Common myeloid progenitor, CD34-positive (primary cell): ENCODE results near the gene UCK1.
"Not testable (repeated sequence)": the region's sequence is repeated elsewhere in the genome, so short reads cannot be mapped to it uniquely, and the experiment has no call there.

Experiments used
- CTCF ChIA-PET: fragments of 350-600 bp; sonication (Branson Sonifier 250); formaldehyde crosslinking; loops from one replicate; lab custom pipeline; 2021; ENCODE audit warnings: antibody characterized with exemption; lab: Charles Lee
- POLR2A ChIA-PET: fragments of 350-600 bp; sonication (Branson Sonifier 250); formaldehyde crosslinking; loops from one replicate; lab custom pipeline; 2021; ENCODE audit warnings: antibody characterized with exemption; lab: Charles Lee
- DNase-seq, 3 donors: peaks; one replicate each; pipeline versions ENCODE4 v3.0.0 to v3.0.0-alpha.2; 2013
- H3K27ac ChIP-seq, 2 experiments: 1 replicate in 1 of 2; 2 replicates in 1 of 2; pipeline ENCODE4 v1.7.0; 2013; ENCODE audit warnings: inconsistent platforms in 2 of 2, low read length in 2 of 2, mild to moderate bottlenecking in 2 of 2, low read depth in 1 of 2, moderate library complexity in 1 of 2; ENCODE audit not compliant: severe bottlenecking in 2 of 2, insufficient read depth in 1 of 2, poor library complexity in 1 of 2
- H3K27me3 ChIP-seq, 5 experiments: replicated peaks in 2 of 5; 1 replicate in 3 of 5; 2 replicates in 2 of 5; pipeline versions ENCODE4 v1.6.1 to v1.7.0; 2013; ENCODE audit warnings: low read length in 4 of 5, mild to moderate bottlenecking in 2 of 5, moderate library complexity in 2 of 5, inconsistent platforms in 1 of 5; ENCODE audit not compliant: insufficient read depth in 5 of 5, control insufficient read depth in 4 of 5
- H3K36me3 ChIP-seq, 4 experiments: 1 replicate in 2 of 4; 2 replicates in 2 of 4; pipeline versions ENCODE4 v1.6.1 to v1.7.0; 2013; ENCODE audit warnings: low read length in 3 of 4, control low read depth in 1 of 4, mild to moderate bottlenecking in 1 of 4; ENCODE audit not compliant: control insufficient read depth in 4 of 4, insufficient read depth in 4 of 4
- H3K4me1 ChIP-seq, 4 experiments: 1 replicate in 3 of 4; 2 replicates in 1 of 4; pipeline versions ENCODE4 v1.6.1 to v1.7.1; 2013; ENCODE audit warnings: low read length in 3 of 4, mild to moderate bottlenecking in 3 of 4, control low read depth in 1 of 4, inconsistent platforms in 1 of 4, moderate library complexity in 1 of 4; ENCODE audit not compliant: control insufficient read depth in 4 of 4, insufficient read depth in 4 of 4; ENCODE audit errors: control extremely low read depth in 1 of 4
- H3K4me3 ChIP-seq, 7 experiments: 1 replicate in 4 of 7; 2 replicates in 3 of 7; pipeline versions ENCODE4 v1.5.1 to v1.7.0; 2013; ENCODE audit warnings: mild to moderate bottlenecking in 7 of 7, low read length in 6 of 7, moderate library complexity in 6 of 7, inconsistent platforms in 2 of 7, low read depth in 2 of 7, control low read depth in 1 of 7; ENCODE audit not compliant: insufficient read depth in 4 of 7, control insufficient read depth in 1 of 7; ENCODE audit errors: extremely low read depth in 1 of 7
- H3K9me3 ChIP-seq, 5 experiments: 1 replicate in 4 of 5; 2 replicates in 1 of 5; pipeline versions ENCODE4 v1.6.1 to v1.7.1; 2013; ENCODE audit warnings: low read length in 4 of 5, mild to moderate bottlenecking in 2 of 5, inconsistent platforms in 1 of 5, low read depth in 1 of 5, moderate library complexity in 1 of 5; ENCODE audit not compliant: control insufficient read depth in 4 of 5, insufficient read depth in 2 of 5; ENCODE audit errors: control extremely low read depth in 1 of 5
- WGBS: methylation state at CpG from one replicate; pipeline ENCODE4 v1.1.5; 2013; ENCODE audit not compliant: insufficient coverage; 5-methylcytosine and 5-hydroxymethylcytosine counted together

Gene UCK1

DNA sequence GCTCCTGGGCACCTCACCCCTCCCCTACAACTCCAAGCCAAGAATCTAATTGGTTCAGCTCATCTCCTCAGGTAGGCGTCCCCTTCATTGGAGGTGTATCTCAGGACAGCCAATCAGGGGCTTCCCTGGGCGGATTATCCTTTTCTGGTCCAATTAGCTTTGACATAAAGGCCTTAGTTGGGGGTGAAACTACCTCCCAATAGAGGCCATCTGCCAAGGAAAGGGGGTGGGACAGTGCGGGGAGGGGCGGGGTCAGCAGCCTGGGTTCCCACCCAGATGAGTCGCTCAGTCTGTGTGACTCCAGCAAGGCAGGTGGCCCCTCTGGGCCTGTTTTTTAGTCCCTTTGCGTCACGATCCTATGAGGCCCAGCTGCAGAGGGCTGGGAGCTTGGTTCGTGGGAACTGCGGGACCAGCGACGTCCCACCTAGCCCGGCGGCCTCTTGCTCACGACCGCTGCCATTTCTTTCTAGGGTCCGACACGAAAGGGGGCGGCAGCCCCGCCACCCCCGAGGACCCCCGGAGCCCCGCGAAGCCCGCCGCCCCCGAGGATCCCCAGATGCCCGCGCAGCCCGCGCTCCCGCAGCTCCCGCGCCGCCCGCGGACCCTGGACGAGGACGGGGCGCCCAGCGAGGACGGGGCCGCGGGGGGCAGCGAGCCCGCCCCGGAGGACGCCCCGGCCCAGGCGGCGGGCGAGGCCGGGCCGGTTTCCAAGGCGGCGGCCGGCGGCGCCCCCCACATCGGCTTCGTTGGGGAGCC, 23.2 kb upstream of the UCK1 start:
- CTCF ChIA-PET, result interaction anchor here (1.2 kb wide), 1 partner anchor 31 kb away, joined by 5 read pairs; no protein-coding TSS in a partner anchor
- POLR2A ChIA-PET, result no interaction called here
- H3K27me3 ChIP-seq, result peaks cover 5 to 41% (median 20%) of the 10 kb centered on the region in 5 experiments

DNA sequence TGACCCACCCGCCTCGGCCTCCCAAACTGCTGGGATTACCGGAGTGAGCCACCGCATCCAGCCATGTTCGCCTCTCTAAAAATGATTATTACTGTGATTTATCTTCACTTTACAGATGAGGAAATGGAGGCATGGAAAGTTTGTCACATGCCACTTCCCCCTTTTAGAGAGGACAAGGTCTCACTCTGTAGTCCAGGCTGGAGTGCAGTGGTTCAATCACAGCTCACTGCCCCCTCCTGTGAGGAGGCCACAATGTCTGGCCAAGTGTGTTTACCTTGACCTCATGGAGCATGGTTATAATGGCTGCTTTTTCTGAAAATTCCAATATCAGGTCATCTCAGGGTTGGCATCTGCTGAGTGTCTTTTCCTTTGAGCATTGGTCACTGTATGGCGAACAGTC, 21.0 kb upstream of the UCK1 start:
- 100% methylated on average over 2 of the region's 6 CpGs for WGBS
- ChIA-PET POLR2A (no interaction called here), CTCF (no interaction called here)
- no peak for DNase-seq
- Histone ChIP-seq H3K4me1 (peaks cover 0 to 2% (median 0%) of the 10 kb centered on the region in 4 experiments), H3K9me3 (peaks cover 0 to 5% (median 3%) of the 10 kb centered on the region in 5 experiments), H3K27me3 (peaks cover 5 to 59% (median 20%) of the 10 kb centered on the region in 5 experiments), H3K27ac (no peak overlapping the region), H3K4me3 (no peak overlapping the region), H3K36me3 (no peaks in the 10 kb centered on the region)

More for the DNA sequence above, 23.2 kb upstream of the UCK1 start:
- H3K36me3 ChIP-seq, result no peaks in the 10 kb centered on the region
- peaks cover 0 to 2% (median 0%) of the 10 kb centered on the region in 4 experiments for H3K4me1 ChIP-seq
- DNase-seq, result peak in 1 of 3 donors; percentile 10
- 40% methylated on average over 37 of the region's 60 CpGs for WGBS
- peaks cover 0 to 4% (median 1%) of the 10 kb centered on the region in 5 experiments for H3K9me3 ChIP-seq
- H3K4me3 ChIP-seq, result no peak overlapping the region
- H3K27ac ChIP-seq, result no peak overlapping the region

DNA sequence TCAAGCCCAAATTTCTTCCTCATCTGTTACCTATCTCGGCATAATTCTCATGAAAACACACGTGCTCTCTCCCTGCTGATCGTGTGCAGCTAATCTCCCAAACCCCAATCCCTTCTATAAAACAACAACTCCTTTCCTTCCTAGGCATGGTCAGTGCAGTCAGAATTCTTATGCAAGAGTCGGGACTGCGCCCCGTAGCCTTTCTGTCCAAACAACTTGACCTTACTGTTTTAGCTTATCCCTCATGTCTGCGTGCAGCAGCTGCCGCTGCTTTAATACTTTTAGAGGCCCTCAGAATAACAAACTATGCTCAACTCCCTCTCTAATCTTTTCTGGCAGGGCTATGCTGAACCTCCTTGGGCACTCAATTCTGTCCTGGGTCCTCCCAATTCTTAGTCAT, 19.4 kb upstream of the UCK1 start:
- DNase-seq, H3K36me3 ChIP-seq, CTCF ChIA-PET, POLR2A ChIA-PET, H3K9me3 ChIP-seq, H3K27ac ChIP-seq, H3K4me3 ChIP-seq: not testable (repeated sequence)
- H3K4me1 ChIP-seq, result peaks cover 0 to 13% (median 9%) of the 10 kb centered on the region in 4 experiments
- 92% methylated on average over 8 of the region's 8 CpGs for WGBS
- H3K27me3 ChIP-seq, result peaks cover 5 to 64% (median 16%) of the 10 kb centered on the region in 5 experiments

- H3K4me1 ChIP-seq, result peaks cover 0 to 13% (median 7%) of the 10 kb centered on the region in 4 experiments
- peaks cover 0 to 16% (median 13%) of the 10 kb centered on the region in 5 experiments for H3K9me3 ChIP-seq
- H3K27ac ChIP-seq, H3K36me3 ChIP-seq, DNase-seq, H3K4me3 ChIP-seq, POLR2A ChIA-PET, CTCF ChIA-PET: not testable (repeated sequence)
- 99% methylated on average over 9 of the region's 10 CpGs for WGBS
- peaks cover 9 to 65% (median 17%) of the 10 kb centered on the region in 5 experiments for H3K27me3 ChIP-seq
Observed at GRCh38 chr9:131549186-131549585, 18.1 kb upstream of the UCK1 start.

DNA sequence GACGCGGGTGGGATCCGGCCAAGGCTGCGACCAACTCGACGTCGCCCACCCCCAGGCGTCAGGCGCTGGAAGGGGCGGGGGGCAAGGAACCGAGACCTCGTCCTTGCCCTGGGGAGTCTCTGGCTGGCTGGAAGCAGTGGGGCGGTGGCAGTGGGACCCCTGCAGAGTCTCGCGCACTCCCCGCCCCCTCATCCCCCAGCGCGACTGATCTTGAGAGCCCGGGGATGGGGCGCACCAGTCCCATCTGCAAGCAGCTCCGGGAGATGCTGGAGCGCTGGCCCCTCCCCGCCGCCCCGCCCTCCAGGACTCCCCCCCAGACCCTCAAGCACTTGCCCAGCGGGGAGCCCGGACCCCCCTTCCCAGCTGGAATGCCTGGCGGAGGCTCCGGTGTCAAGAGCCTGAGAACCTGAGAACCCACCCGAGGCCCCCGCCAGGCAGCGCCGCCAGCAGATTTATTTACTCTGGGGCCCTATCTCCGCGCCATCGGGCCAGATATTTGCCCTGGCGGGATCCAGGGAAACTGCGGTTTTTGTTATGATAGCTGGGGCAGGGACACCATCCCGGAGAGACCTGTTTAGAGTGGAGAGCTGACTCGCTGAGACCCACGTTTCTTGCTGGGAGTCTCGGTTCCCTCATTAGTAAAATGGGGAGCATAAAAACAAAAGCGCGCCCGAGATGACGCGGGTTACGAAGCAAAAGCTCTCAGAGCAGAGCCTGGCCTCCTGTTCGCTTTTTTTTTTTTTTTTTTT, 15.4 kb upstream of the UCK1 start:
- Histone ChIP-seq H3K36me3 (peaks cover 0 to 3% (median 0%) of the 10 kb centered on the region in 4 experiments), H3K27me3 (peaks cover 7 to 55% (median 13%) of the 10 kb centered on the region in 5 experiments), H3K9me3 (peaks cover 0 to 31% (median 25%) of the 10 kb centered on the region in 5 experiments), H3K4me1 (peaks cover 0 to 13% (median 7%) of the 10 kb centered on the region in 4 experiments), H3K27ac (no peak overlapping the region), H3K4me3 (peak overlapping the region in 5 of 7 experiments; percentile 41 to 77 (median 50))
- peak in 2 of 3 donors; percentile 26 to 27 for DNase-seq
- 8% methylated on average over 28 of the region's 49 CpGs for WGBS
- POLR2A ChIA-PET, result no interaction called here
- CTCF ChIA-PET, result interaction anchor here (1.0 to 1.2 kb wide), 3 partner anchors 10 to 716 kb away, joined by 3 read pairs; no protein-coding TSS in a partner anchor

GRCh38 chr9:131545786-131546335, 14.8 kb upstream of the UCK1 start:
- Histone ChIP-seq H3K36me3 (peaks cover 0 to 3% (median 0%) of the 10 kb centered on the region in 4 experiments), H3K4me1 (peaks cover 0 to 13% (median 7%) of the 10 kb centered on the region in 4 experiments), H3K9me3 (peaks cover 0 to 31% (median 25%) of the 10 kb centered on the region in 5 experiments), H3K4me3 (peak overlapping the region in 3 of 7 experiments; percentile 11 to 77 (median 48)), H3K27ac (no peak overlapping the region), H3K27me3 (peaks cover 7 to 55% (median 13%) of the 10 kb centered on the region in 5 experiments)
- 3% methylated on average over 19 of the region's 30 CpGs for WGBS
- ChIA-PET CTCF (interaction anchor here (1.0 to 1.2 kb wide), 3 partner anchors 9 to 717 kb away, joined by 3 read pairs; no protein-coding TSS in a partner anchor), POLR2A (no interaction called here)
- no peak for DNase-seq
